Fibroblast of skin of back (primary cell): Measurements from ENCODE around the gene LNP1.
A peak's percentile ranks its signal among the peaks of the same experiment; 100 is the strongest.
"Not testable (repeated sequence)": the region's sequence is repeated elsewhere in the genome, so short reads cannot be mapped to it uniquely, and the experiment has no call there.

Experiments used
- DNase-seq: peaks from one replicate; pipeline ENCODE4 v3.0.0-alpha.2; 2013

The LNP1 gene

DNA sequence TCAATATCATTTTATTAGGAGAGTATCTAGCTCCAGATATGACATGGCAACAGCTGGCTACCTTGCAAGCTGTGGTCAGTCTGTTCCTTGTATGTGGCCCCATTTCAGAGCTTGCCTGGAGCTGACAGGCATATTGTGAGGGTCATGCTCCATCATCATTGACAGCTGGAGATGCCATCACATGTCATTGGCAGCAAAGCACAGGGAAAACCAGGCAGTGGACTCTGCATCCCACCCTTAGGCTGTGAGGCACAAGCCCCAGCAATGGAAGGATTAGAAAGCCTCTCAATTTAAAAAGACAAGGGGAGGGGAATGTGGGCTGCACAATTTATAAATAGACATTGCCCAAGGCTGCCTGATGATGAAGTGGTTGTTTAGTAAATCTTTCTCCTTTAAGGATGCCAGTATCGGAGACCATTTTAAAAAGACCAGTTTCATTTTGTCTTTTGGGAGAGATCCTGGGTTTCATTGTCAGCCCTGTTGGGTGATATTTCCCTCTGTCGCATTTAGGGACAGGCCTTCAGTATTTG, 27.9 kb downstream of the LNP1 start:
- no peak for DNase-seq

DNA sequence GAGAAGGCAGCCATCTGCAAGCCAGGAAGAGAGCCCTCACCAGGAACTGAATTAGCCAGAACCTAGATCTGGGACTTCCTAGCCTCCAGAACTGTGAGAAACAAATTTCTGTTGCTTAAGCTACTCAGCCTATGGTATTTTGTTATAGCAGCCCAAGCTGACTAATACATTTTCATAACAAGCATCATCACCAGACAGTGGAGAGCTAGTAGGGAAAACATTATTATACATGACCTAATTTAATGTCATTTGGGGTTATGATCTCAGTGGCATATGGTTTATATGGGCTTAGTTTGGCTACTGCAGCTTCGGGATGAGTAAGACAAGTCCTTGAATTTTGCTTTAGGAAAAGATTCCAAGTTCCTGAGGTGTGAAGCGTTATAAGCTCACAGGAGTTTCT, 35.6 kb downstream of the LNP1 start:
- peak; percentile 36 for DNase-seq

DNA sequence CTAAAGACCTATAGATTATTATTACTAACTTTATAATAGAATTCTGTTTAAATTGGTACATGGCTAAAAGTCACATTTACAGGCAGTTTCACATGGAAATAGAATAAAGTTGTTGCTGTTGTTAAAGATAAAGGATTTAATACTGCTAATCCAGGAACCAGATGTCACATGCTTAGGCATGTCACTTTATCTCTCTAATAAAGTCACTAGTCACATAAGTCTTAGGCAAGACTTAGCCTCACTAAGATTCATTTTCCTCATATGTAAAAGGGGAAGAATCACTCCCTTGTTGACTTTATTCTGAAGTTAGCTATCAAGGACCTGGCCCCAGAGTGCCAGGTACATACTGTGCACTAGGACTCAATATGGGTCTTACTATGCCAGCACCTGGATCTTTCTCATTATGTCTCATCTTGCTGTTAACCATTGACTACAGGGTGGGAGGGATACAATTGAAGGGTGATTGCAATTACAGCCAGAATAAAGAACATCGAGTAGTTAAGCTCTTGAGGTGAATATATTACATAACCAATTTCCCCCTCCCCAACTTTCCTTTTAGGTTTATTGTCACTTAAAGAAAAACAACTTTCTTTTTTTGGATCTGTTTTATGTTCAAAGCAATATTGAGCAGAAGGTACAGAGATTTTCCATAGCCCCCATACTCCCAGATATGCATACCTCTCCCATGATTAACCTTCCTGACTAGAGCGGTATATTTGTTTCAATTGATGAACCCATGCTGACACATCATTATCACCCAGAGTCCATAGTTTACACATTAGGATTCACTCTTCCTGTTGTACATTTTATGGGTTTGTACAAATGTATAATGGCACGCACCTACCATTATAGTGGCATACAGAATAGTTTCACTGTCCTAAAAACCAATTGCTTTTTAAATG, 36.6 kb downstream of the LNP1 start:
- no peak for DNase-seq

DNA sequence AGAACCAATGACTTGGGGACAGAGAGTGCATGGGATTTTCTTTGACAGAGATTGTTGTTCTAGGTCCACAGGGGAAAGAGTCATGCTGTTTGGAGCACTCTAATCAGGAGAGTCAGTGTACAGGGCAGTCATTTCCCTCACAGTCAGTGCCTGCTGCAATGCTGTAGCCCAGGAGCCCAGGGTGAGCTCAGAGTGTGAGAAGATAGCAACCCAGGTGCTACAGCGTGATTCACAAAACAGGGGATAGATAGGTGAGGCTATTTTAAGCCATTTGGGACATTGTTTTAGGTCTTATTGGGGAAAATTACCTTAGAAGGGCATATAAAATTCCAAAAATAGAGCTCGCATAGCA, 37.3 kb downstream of the LNP1 start:
- DNase-seq = no peak

DNA sequence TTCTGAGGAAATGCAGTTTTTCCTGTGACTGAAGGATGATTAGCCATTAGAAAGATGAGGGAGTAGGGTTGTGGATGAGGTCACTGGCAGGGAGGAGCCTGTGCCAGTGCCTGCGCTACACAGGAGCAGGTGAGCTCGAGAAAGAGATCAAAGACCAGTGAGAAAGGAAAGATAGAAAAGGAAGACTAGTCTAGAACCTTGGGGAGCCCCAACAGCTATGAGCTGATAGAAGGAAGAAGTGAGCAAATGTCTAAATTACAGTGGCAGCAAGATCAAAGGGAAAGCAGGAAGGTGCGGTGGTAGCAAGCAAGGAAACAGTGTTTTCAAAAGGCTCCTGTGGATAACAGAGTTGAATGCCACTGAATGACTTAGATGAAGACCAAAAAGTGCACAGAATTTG, 39.6 kb downstream of the LNP1 start:
- no peak for DNase-seq

DNA sequence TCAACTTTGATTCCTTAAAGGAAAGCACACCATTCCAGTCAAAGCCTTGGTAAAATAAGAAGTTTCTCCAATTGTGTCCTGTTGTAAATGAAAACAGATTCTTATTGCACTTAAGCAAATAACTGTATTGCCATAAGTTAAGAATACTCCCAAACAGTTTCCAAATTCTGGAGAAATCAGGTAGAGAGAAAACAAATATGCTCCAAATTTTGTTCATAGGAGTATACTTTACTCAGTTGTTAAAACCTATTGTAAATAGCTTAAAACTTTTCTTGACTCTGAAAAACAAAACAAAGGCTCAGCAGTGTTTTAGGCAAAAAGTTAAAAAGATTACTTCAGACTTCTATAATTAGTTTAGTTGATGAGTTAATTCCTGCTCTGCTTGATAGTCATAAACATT, 42.4 kb downstream of the LNP1 start:
- no peak for DNase-seq

DNA sequence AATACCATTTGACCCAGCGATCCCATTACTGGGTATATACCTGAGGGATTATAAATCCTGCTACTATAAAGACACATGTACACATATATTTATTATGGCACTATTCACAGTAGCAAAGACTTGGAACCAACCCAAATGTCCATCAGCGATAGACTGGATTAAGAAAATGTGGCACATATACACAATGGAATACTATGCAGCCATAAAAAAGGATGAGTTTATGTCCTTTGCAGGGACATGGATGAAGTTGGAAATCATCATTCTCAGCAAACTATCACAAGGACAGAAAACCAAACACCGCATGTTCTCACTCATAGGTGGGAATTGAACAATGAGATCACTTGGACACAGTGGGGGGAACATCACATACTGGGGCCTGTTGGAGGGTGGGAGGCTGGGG, 45.7 kb downstream of the LNP1 start:
- DNase-seq = not testable (repeated sequence)

DNA sequence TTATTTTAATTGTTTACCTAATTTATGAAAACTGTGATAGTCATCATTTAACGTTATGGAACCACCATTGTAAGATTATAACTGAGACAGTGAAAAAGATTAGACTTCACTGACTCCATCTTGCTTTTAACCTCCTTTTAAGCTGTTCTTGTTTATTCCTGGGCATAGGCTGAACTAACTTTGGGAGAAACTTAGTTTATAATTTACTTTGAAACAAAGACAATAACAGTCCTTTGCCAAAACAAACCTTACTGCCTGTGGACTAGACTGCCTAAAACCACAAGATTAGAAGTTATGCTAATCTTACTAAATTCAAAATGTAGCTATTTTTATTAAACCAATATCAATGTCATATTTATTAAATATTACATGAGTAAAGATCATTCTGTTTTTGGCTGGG, 46.7 kb downstream of the LNP1 start:
- DNase-seq = no peak

DNA sequence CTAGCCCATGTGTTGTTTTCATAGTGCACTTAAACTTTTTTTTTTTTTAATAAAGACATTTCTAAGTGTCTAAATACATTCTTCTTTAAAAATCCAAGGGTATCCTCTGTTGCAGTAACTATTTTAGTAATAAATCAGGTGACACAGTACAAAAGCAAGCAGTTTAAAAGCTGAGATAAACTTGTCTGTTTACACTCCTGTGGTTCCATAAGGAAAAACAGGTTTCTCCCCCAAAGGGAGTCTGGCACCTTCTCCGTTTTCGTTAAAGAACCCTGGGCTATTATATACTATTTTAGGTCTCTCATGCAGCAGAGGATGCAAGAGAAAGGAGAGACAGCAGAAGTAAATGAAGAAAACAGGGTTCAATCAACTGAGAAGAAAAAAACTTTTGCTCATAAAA, 47.9 kb downstream of the LNP1 start:
- no peak for DNase-seq

DNA sequence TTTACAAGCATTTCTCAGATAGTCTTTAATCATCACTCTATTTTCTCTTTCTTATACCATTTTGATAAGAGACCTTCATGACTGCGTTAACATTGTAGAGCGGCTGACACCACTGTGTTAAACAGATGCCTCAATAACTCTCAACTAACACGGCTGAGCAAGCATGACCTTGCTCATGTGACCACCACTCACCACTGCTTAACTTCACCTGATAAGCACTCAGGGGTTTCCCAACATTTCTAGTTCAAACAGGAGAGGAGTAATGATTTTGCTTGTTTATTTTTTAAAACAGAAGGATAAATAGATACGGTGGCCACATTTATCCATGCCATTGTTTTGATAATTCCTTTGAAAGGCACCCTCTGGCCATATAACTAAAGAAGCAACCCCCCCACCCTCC, 53.3 kb downstream of the LNP1 start:
- no peak for DNase-seq

DNA sequence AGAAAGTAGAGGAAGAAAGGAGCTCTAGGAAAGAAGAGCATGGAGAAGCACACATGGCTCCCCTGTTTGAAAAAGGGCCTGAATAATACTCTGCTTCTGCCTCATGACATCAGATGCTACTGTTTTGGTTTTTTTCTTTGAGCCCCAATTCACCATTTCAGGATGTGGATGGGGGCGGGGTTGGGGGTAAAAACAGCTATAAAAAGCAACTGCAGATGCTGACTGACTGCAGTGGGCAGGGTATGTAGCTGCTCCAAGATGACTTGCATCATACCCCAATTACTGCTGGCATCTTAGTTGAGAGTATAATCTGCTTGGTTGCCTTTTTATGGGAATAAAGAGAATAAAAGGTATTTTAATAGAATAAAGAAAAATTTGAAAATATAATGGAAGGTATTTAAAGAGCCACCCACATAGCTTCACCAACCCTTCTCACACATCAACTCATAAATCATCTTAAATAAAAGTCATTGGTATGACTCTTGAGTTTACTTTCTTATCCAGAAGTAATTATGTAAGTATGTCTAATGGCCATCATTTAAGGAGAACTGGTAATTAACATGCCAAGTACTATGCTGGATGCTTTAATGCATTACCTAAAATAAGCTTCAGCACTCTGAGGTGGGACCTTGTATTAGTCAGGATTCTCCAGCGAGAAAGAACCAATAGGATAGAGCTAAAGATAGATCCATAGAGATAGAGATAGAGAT, 54.7 kb downstream of the LNP1 start:
- no peak for DNase-seq

DNA sequence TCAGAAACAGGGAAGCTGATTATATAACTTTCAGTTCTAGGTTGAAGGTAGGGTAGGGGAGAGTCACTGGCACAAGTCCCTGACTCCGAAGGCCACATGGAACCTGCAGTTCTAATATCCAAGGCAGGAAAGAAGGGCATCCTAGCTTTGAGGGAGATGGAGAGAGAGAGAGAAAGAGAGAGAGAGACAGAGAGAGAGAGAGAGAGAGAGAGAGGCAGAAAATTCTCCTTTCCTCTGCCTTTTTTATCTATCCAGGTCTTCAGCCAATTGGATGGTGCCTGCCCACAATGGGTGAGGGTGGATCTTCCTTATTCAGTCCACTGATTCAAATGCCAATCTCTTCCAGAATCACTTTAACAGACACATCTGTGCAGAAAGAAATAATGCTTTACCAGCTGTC, 55.4 kb downstream of the LNP1 start:
- no peak for DNase-seq

DNA sequence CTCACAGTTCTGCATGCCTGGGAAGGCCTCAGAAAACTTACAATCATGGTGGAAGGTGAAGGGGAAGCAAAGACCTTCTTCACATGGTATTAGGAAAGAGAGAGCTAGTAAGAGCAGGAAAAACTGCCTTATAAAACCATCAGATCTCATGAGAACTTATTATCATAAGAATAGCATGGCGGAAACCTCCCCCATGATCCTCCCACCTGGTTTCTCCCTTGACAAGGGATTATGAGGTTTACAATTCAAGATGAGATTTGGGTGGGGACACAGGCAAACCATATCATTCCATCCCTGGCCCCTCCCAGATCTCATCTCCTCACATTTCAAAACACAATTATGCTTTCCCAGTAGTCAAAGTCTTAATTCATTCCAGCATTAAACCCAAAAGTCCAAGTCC, 56.5 kb downstream of the LNP1 start:
- DNase-seq = no peak

DNA sequence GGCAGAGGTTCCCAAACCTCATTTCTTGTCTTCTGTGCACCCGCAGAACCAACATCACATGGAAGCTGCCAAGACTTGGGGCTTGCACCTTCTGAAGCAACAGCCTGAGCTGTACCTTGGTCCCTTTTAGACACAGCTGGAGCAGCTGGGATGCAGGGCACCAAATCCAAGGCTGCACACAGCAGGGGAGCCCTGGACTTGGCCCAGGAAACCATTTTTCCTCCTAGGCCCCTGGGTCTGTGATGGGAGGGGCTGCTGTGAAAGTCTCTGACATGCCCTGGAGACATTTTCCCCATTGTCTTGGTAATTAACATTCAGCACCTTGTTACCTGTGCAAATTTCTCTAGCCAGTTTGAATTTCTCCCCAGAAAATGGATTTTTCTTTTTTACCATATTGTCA, 57.5 kb downstream of the LNP1 start:
- DNase-seq = no peak

DNA sequence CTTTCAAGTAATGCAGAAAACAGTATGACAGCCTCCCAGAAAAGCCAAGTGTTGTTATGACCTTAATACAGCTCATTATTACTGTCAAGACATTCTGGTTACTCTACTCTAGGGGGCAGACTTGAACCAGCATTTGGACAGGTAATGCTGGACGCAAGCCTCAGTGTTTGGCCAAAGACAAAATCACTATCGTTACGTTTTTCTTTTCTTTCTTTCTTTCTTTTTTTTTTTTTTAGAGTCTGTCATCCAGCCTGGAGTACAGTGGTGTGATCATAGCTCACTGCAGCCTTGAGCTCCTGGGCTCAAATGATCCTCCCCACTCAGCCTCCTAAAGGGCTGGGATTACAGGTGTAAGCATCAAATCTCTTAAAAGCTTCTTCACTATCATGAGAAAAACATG, 61.7 kb downstream of the LNP1 start:
- DNase-seq = peak; percentile 72

DNA sequence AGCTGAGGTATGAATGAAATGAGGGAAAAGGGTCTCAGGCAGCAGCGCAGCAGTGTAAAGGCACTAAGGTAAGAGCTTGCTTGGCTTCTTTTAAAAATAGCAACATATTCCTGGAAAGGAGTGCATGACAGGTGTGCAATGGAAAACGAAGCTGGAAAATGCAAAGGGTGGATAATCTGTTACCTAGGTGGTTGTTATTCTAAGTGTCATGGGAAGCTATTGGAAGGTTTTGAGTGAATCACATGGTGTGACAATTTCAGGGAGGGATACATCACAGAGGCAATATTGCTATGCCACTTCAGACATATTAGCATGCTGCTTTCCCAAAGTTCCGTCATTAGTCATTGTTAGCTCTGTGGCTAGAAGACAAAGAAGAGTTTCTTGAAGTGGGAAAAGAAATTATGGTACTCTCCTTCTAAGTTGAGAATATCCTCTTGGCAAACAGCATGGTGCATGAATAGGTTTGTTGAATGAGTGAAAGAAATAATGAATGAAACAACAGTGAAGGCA, 62.4 kb downstream of the LNP1 start:
- no peak for DNase-seq

DNA sequence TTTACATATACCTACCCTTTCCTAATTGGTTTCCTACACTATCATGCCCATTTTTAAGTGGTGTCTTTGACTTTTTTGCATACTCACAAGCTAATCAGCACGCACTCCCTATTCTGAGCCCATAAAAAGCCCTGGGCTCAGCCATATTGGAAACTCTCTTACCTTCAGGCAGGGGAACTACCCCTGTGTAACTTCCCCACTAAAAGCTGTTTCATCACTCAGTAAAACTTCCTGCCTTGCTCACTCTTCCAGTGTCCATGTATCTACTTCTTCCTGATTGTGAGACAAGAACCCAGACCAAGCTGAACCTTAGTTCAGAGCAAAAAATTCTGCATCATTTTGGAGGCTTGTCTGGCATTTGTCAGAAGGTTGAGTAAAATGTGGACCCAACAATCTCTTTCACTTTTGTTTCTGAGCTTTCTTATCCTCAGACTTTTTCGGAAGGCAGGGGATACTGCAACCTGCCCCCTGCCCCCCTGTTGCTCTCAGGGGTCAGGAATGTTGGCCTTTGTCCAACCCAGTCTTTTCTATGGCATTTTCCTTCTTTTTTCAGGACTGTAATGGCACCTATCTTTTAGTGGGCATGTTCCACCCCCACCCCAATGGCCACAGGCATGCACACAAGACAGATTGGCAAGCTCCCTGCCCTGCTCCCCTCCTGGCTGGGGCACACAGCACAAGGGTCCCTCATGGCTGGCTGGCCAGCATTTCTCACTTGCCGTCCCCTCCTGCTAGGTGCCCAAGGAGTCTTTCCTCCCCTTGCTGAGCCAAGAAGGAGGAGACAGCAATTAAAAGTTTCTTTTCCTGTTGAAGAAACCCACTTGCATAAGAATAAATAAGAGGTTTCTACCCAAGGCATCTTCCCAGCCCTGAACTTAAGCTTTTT, 64.8 kb downstream of the LNP1 start:
- no peak for DNase-seq

DNA sequence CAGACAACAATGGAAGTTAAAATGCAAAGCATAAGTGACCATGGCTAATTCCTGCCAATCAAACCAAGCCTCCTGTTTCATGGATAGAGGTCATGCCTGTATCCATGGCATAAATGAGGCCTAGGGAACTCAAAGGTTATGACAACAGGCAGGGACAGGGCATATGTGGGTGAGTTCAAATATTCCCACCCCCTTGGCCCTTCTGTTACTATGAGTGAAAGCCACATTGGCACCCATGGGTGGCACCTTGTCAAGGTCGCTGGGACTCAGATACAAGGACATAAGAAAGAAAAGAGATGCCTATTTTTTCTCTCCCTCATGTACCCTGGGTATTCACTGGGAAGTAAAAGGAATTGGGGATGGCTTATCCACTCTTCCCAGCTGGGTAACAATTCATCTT, 65.8 kb downstream of the LNP1 start:
- no peak for DNase-seq

DNA sequence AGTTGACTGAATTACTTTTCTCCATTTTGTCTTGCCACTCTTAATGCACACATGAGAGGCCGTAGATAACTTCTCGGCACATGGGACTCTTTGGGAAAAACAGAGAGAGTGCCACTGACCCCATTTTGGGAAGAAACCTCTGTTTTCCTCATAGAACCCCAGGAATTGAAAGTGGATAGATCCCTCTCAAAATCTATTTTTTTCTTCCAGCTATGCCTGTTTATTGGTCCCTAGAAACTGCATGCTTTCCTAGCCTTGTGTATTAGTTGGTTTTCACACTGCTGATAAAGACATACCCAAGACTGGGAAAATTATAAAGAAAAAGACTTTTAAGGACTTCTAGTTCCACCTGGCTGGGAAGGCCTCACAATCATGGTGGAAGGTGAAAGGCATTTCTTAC, 67.3 kb downstream of the LNP1 start:
- DNase-seq = no peak

DNA sequence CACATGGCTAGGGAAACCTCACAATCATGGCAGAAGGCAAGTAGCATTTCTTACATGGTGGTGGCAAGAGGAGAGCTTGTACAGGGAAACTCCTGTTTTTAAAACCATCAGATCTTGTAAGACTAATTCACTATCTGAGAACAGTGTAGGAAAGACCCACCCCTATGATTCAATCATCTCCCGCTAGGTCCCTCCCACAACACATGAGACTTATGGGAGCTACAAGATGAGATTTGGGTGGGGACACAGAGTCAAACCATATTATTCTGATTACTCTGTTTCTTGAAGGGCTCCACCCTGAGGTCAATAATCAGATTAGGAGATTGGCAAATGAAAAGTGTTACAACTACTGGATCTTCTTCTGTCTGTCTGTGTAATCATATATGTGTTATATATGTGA, 69.6 kb downstream of the LNP1 start:
- DNase-seq = no peak

DNA sequence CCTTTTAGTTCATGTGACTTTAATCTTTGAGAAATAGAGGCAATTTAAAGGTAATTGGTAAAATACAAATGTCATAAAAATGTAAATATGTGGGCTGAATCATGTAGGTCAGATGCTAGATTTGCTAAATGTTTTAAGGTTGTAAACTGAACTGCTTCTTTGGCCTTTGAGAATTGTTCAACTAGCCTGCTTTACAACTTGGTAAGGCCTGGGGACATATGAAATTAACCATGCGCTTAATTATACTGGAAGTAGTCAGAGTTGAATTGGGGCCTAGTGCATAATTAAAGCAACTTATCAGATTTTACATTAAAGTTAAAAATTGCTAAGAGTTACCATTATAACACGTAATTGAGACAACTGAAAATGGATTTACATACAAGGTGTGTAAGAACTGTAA, 70.1 kb downstream of the LNP1 start:
- no peak for DNase-seq

DNA sequence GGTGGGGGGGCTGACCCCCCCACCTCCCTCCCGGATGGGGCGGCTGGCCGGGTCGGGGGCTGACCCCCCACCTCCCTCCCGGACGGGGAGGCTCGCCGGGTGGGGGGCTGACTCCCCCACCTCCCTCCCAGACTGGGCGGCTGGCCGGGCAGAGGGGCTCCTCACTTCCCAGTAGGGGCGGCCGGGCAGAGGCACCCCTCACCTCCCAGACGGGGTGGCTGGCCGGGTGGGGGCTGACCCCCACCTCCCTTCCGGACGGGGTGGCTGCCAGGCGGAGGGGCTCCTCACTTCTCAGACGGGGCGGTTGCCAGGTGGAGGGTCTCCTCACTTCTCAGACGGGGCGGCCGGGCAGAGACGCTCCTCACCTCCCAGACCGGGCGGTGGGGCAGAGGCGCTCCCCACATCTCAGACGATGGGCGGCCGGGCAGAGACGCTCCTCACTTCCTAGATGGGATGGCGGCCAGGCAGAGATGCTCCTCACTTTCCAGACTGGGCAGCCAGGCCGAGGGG, 76.6 kb downstream of the LNP1 start:
- DNase-seq = not testable (repeated sequence)

DNA sequence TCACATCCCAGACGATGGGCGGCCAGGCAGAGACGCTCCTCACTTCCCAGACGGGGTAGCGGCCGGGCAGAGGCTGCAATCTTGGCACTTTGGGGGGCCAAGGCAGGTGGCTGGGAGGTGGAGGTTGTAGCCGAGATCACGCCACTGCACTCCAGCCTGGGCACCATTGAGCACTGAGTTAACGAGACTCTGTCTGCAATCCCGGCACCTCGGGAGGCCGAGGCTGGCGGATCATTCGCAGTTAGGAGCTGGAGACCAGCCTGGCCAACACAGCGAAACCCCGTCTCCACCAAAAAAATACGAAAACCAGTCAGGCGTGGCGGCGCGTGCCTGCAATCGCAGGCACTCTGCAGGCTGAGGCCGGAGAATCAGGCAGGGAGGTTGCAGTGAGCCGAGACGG, 77.2 kb downstream of the LNP1 start:
- DNase-seq = not testable (repeated sequence)
